GM23338 (cell line): Measurements from ENCODE around the gene ALOX15. TPM values are rescaled to one million over a fixed set of nuclear protein-coding genes. Genes with fewer than 3 reads are reported as not detected.
A peak's percentile ranks its signal among the peaks of the same experiment; 100 is the strongest.

ENCODE experiments used
- ATAC-seq: fragments of 200-7000 bp; cut with Tn5 transposase; 3 replicates; pipeline ENCODE4 v1.9.1; 2020
- DNase-seq: peaks from one replicate; pipeline ENCODE4 v3.0.0-alpha.2; 2015; ENCODE audit warnings: low spot score
- H2AFZ ChIP-seq: fragments of 200-600 bp; sonication (generic); 2 replicates; pipeline ENCODE4 v1.8.0; 2016; ENCODE audit warnings: antibody characterized with exemption, mild to moderate bottlenecking, moderate library complexity
- H3F3A ChIP-seq: fragments of 200-600 bp; sonication (generic); replicated peaks from 2 replicates; pipeline ENCODE4 v1.8.0; 2017; ENCODE audit warnings: antibody characterized with exemption, mixed run types, low read depth
- H3K27ac ChIP-seq: fragments of 200-600 bp; sonication (generic); 2 replicates; pipeline ENCODE4 v1.6.1; 2016; ENCODE audit warnings: low read depth
- H3K27me3 ChIP-seq: fragments of 200-600 bp; sonication (generic); 2 replicates; pipeline ENCODE4 v1.8.0; 2016; ENCODE audit warnings: mild to moderate bottlenecking, mixed run types, moderate library complexity; ENCODE audit not compliant: insufficient read depth
- H3K36me3 ChIP-seq: fragments of 200-600 bp; sonication (generic); 2 replicates; pipeline ENCODE4 v1.8.0; 2016; ENCODE audit warnings: mild to moderate bottlenecking; ENCODE audit not compliant: insufficient read depth
- H3K4me1 ChIP-seq: fragments of 200-600 bp; sonication (generic); 2 replicates; pipeline ENCODE4 v1.8.0; 2016; ENCODE audit warnings: mild to moderate bottlenecking, moderate library complexity; ENCODE audit not compliant: insufficient read depth
- H3K4me2 ChIP-seq: fragments of 200-600 bp; sonication (generic); 2 replicates; pipeline ENCODE4 v1.7.1; 2017; ENCODE audit warnings: mixed run types
- H3K4me3 ChIP-seq: fragments of 200-600 bp; sonication (generic); 2 replicates; pipeline ENCODE4 v1.6.1; 2016; ENCODE audit warnings: mixed run types
- H3K79me2 ChIP-seq: fragments of 200-600 bp; sonication (generic); replicated peaks from 2 replicates; pipeline ENCODE4 v1.8.0; 2017; ENCODE audit warnings: mild to moderate bottlenecking; ENCODE audit not compliant: insufficient read depth
- H3K9me2 ChIP-seq: fragments of 200-600 bp; sonication (generic); 2 replicates; pipeline ENCODE4 v1.8.0; 2017; ENCODE audit not compliant: insufficient read depth
- H4K20me1 ChIP-seq: fragments of 200-600 bp; sonication (generic); replicated peaks from 2 replicates; pipeline ENCODE4 v1.8.0; 2017; ENCODE audit warnings: mild to moderate bottlenecking; ENCODE audit not compliant: insufficient read depth
- H3K27ac Mint-ChIP-seq: 2 replicates; pipeline ENCODE4 v1.8.0; 2020; ENCODE audit warnings: inconsistent platforms, mild to moderate bottlenecking, moderate library complexity, mixed read lengths
- H3K27me3 Mint-ChIP-seq: 3 replicates; pipeline ENCODE4 v1.8.0; 2022; ENCODE audit warnings: low read depth, mild to moderate bottlenecking, moderate library complexity, mixed read lengths, inconsistent platforms; ENCODE audit not compliant: insufficient read depth, poor library complexity
- H3K36me3 Mint-ChIP-seq: 3 replicates; pipeline ENCODE4 v1.8.0; 2021; ENCODE audit warnings: low read depth, mild to moderate bottlenecking, inconsistent platforms, moderate library complexity, mixed read lengths
- H3K4me1 Mint-ChIP-seq: 3 replicates; pipeline ENCODE4 v1.8.0; 2020; ENCODE audit warnings: mild to moderate bottlenecking, inconsistent platforms, mixed read lengths
- H3K4me3 Mint-ChIP-seq: 3 replicates; pipeline ENCODE4 v1.8.0; 2021; ENCODE audit warnings: moderate library complexity, mild to moderate bottlenecking, inconsistent platforms, mixed read lengths
- H3K9me3 Mint-ChIP-seq: 3 replicates; pipeline ENCODE4 v1.8.0; 2020; ENCODE audit warnings: moderate library complexity, mild to moderate bottlenecking, inconsistent platforms, mixed read lengths
- CREB1 ChIP-seq: fragments of 250-450 bp; sonication (Bioruptor Pico); IDR thresholded peaks from 2 replicates; pipeline ENCODE4 v1.5.0; 2020; ENCODE audit warnings: low read depth, mild to moderate bottlenecking, moderate library complexity
- CTCF ChIP-seq, 2 experiments: fragments of 200-600 bp in 1 of 2; sonication (generic) in 1 of 2; conservative IDR thresholded peaks; 2 replicates each; pipeline versions ENCODE4 v1.5.1 to v1.6.1; 2016 to 2017; ENCODE audit warnings: antibody characterized with exemption in 2 of 2, low read depth in 2 of 2, mild to moderate bottlenecking in 2 of 2, moderate library complexity in 1 of 2
- ETS1 ChIP-seq: IDR thresholded peaks from 2 replicates; pipeline ENCODE4 v1.6.1; 2016; ENCODE audit warnings: antibody characterized with exemption
- EZH2 ChIP-seq: fragments of 200-600 bp; sonication (generic); IDR thresholded peaks from one replicate; pipeline ENCODE4 v1.8.0; 2017; ENCODE audit warnings: antibody characterized with exemption, mild to moderate bottlenecking, low read depth; ENCODE audit not compliant: unreplicated experiment
- EZH2phosphoT487 ChIP-seq: fragments of 200-600 bp; sonication (generic); IDR thresholded peaks from one replicate; pipeline ENCODE4 v1.8.1; 2018; ENCODE audit warnings: antibody characterized with exemption; ENCODE audit not compliant: unreplicated experiment
- JUNB ChIP-seq: IDR thresholded peaks from one replicate; pipeline ENCODE4 v1.6.1; 2016; ENCODE audit warnings: antibody characterized with exemption; ENCODE audit not compliant: unreplicated experiment
- NANOG ChIP-seq: IDR thresholded peaks from 2 replicates; pipeline ENCODE4 v1.6.1; 2016; ENCODE audit warnings: antibody characterized with exemption, borderline replicate concordance
- POLR2AphosphoS5 ChIP-seq: IDR thresholded peaks from 2 replicates; pipeline ENCODE4 v1.6.1; 2016; ENCODE audit warnings: antibody characterized with exemption, low read depth
- REST ChIP-seq: IDR thresholded peaks from one replicate; pipeline ENCODE4 v1.6.1; 2018; ENCODE audit warnings: antibody characterized with exemption; ENCODE audit not compliant: unreplicated experiment
- STAT1 ChIP-seq: IDR thresholded peaks from one replicate; pipeline ENCODE4 v1.6.1; 2016; ENCODE audit warnings: antibody characterized with exemption; ENCODE audit not compliant: unreplicated experiment
- ZNF114 ChIP-seq: fragments of 250-450 bp; sonication (Bioruptor Pico); IDR thresholded peaks from 2 replicates; pipeline ENCODE4 v1.5.0; 2020; ENCODE audit warnings: mild to moderate bottlenecking, moderate library complexity
- ZNF331 ChIP-seq: fragments of 250-450 bp; sonication (Bioruptor Pico); IDR thresholded peaks from 2 replicates; pipeline ENCODE4 v1.5.0; 2020; ENCODE audit warnings: low read depth, mild to moderate bottlenecking, moderate library complexity
- ZNF462 ChIP-seq: fragments of 250-450 bp; sonication (Bioruptor Pico); IDR thresholded peaks from 2 replicates; pipeline ENCODE4 v1.5.0; 2020; ENCODE audit warnings: mild to moderate bottlenecking, moderate library complexity
- polyA plus RNA-seq: library from polyadenylated mRNA; unstranded; fragments of >200 nt; fragmentation: Nextera tagmentation; extraction: Ambion mirVana; gene quantifications from 2 replicates; pipeline ENCODE4 v1.2.1, GENCODE V29; 2016
- total RNA-seq: library from RNA; depleted of rRNA; stranded (reverse); fragments of >200 nt; shearing (Covaris generic); gene quantifications from 2 replicates; pipeline ENCODE4 v1.2.3, GENCODE V29; 2014

Gene ALOX15
- total and polyA plus RNA-seq, 2 experiments from 2014 or later = 1.2 to 1.4 TPM

- Histone ChIP-seq H3K27ac (no peak overlapping the region), H3K4me2 (no peak overlapping the region), H3K79me2 (no peaks in the 10 kb centered on the region), H3F3A (peaks cover 3% of the 10 kb centered on the region; the same call in 1 of the 2 replicates), H4K20me1 (no peaks in the 10 kb centered on the region), H3K27me3 (peaks cover 9% of the 10 kb centered on the region), H3K36me3 (no peaks in the 10 kb centered on the region), H3K4me3 (no peak overlapping the region), H2AFZ (peak overlapping the region; percentile 93; the same call in 1 of the 2 replicates), H3K4me1 (peaks cover 20% of the 10 kb centered on the region), H3K9me2 (no peaks in the 10 kb centered on the region)
- no peaks in the 10 kb centered on the region; the same call in 2 of the 3 replicates for H3K9me3 Mint-ChIP-seq
- DNase-seq (no peak), ATAC-seq (no peak)
- no peak overlapping the region for H3K4me3 Mint-ChIP-seq
- peaks cover 15% of the 10 kb centered on the region for H3K27me3 Mint-ChIP-seq
- peaks cover 34% of the 10 kb centered on the region for H3K4me1 Mint-ChIP-seq
- no peak for TF ChIP-seq REST
- TF ChIP-seq STAT1 = no peak
- no peak for TF ChIP-seq ZNF331 (CRISPR knock-in tag)
- TF ChIP-seq ZNF462 (CRISPR knock-in tag) = no peak
- TF ChIP-seq ZNF114 = no peak
- no peak for TF ChIP-seq JUNB
- TF ChIP-seq EZH2phosphoT487 = no peak
- TF ChIP-seq NANOG = no peak
- no peak for TF ChIP-seq EZH2
- no peak for TF ChIP-seq POLR2AphosphoS5
- TF ChIP-seq ETS1 = no peak
- no peak for TF ChIP-seq CTCF (conservative IDR thresholded peaks at IDR 0.05; ENCODE audit: low read depth in 2 of 2)
- no peak for TF ChIP-seq CREB1
- no peak overlapping the region for H3K27ac Mint-ChIP-seq
- H3K36me3 Mint-ChIP-seq = no peaks in the 10 kb centered on the region; the same call in 2 of the 3 replicates
Measured at GRCh38 chr17:4631431-4631830, 10.0 kb downstream of the ALOX15 start.
